GM13977 (cell line): ENCODE measurements around the gene RPUSD3.
A peak's percentile ranks its signal among the peaks of the same experiment; 100 is the strongest.
"Not testable (repeated sequence)": the region's sequence is repeated elsewhere in the genome, so short reads cannot be mapped to it uniquely, and the experiment has no call there.

Experiments used
- DNase-seq: peaks from one replicate; pipeline ENCODE4 v3.0.0; 2012; ENCODE audit warnings: low spot score
- CTCF ChIP-seq: IDR thresholded peaks from 2 replicates; pipeline ENCODE4 v1.5.1; 2012; ENCODE audit warnings: mild to moderate bottlenecking, control low read depth; ENCODE audit not compliant: insufficient read depth; ENCODE audit errors: extremely low read depth, missing control alignments
- in situ Hi-C: fragments of 300-500 bp; cut with MboI; formaldehyde crosslinking; loops from one replicate; pipeline ENCODE4 v1.12.0; 2022; ENCODE audit warnings: low sequenced_read_pairs, low pct_unique_long_range_greater_than_20kb, mixed read lengths, inconsistent platforms; ENCODE audit not compliant: unreplicated experiment

The RPUSD3 gene

GRCh38 chr3:9855594-9855993 is 11.8 kb upstream of the RPUSD3 start:
- DNase-seq = no peak
- TF ChIP-seq CTCF = no peak
- in situ Hi-C loops = no loop called here

- DNase-seq, in situ Hi-C loops: not testable (repeated sequence)
Observed at GRCh38 chr3:9854291-9854940, 10.6 kb upstream of the RPUSD3 start.

GRCh38 chr3:9852528-9852927 is 8.7 kb upstream of the RPUSD3 start:
- in situ Hi-C loops = no loop called here
- TF ChIP-seq CTCF = peak; percentile 6
- DNase-seq = no peak

GRCh38 chr3:9851926-9852325 is 8.1 kb upstream of the RPUSD3 start:
- in situ Hi-C loops, DNase-seq: not testable (repeated sequence)

GRCh38 chr3:9851383-9851782 is 7.6 kb upstream of the RPUSD3 start:
- DNase-seq, in situ Hi-C loops: not testable (repeated sequence)

- peak; percentile 57 for TF ChIP-seq CTCF
- DNase-seq, in situ Hi-C loops: not testable (repeated sequence)
Observed at GRCh38 chr3:9848860-9849259, 5.1 kb upstream of the RPUSD3 start.

GRCh38 chr3:9847870-9848269 is 4.1 kb upstream of the RPUSD3 start:
- DNase-seq, in situ Hi-C loops: not testable (repeated sequence)

- no peak for DNase-seq
- no peak for TF ChIP-seq CTCF
- in situ Hi-C loops = no loop called here
Observed at GRCh38 chr3:9846931-9847488, 3.2 kb upstream of the RPUSD3 start.

- in situ Hi-C loops = no loop called here
- TF ChIP-seq CTCF = no peak
- DNase-seq = no peak
Observed at GRCh38 chr3:9846231-9846630, 2.4 kb upstream of the RPUSD3 start.
